Measurements from ENCODE around the gene CCDC71L. TPM values are rescaled to one million over a fixed set of nuclear protein-coding genes. Genes with fewer than 3 reads are reported as not detected.

Gene CCDC71L
- polyA plus RNA-seq, 1 of the 3 experiments (the other 2 are of a cell fraction): 30.0 TPM

DNA sequence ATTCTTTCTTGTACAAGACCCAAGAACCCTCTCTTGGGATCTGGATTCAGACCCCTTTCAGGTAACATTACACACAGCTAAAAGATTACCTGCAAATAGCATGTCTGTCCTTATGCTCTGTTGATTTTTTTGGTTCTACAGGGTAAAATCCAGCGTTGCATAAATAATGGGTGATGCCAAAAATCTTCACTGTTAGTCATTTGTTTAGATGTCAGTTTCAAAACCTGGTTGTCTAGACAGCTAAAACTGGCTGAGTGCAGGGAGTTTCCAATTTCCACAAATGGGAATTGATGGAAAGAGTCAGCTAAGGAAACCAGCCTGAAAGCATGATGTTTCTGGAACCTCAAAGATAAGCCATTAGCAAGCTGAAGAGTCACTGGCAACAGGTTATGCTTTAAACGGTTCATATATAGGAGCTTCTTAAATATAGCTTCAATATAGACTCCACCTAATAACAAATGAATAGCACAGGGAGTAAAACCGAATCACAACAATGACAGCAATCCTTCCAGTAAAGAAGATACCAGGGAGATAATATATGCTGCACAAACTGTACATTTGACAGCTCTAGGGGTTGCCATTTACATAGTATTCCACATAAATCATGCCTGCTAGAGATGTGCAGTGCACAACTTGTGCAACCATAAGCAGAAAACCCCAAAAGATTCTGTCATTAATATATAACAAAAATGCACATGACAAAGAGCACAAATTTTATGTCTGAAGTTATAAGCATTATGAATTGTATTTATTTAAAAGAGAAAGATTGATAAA, 20.4 kb downstream of the CCDC71L start:
- no peak overlapping the region for H3K27ac ChIP-seq (ENCODE audit: low read depth in 2 of 2, low read length in 1 of 2)
- no peaks in the 10 kb centered on the region for H3K9me2 ChIP-seq
- DNase-seq: no peak
- H3K36me3 ChIP-seq (replicated peaks in 1 of 2; ENCODE audit: control insufficient read depth in 1 of 2, insufficient read depth in 2 of 2, low read length in 1 of 2): no peaks in the 10 kb centered on the region
- no peaks in the 10 kb centered on the region for H3F3A ChIP-seq (replicated peaks; ENCODE audit: insufficient read depth)
- 8% methylated on average over 3 of the region's 3 CpGs for WGBS (ENCODE audit: low lambda C conversion rate)
- no peaks in the 10 kb centered on the region for H4K20me1 ChIP-seq (ENCODE audit: insufficient read depth)
- H3K9ac ChIP-seq: no peak overlapping the region
- ChIA-PET CTCF (interaction anchor here (0.6 to 5.7 kb wide), 7 partner anchors 12 to 860 kb away, joined by 3 to 54 read pairs (median 4); partner anchors contain the start of gene CCDC71L), POLR2A (no interaction called here)
- peaks cover 0 to 3% of the 10 kb centered on the region in 2 experiments; a peak in 1 of 4 replicates for H3K4me1 ChIP-seq (ENCODE audit: control insufficient read depth in 1 of 2, insufficient read depth in 2 of 2, low read depth in 1 of 2, low read length in 1 of 2)
- no peak overlapping the region for H3K4me3 ChIP-seq (ENCODE audit: low read depth in 2 of 2, low read length in 1 of 2)
- H3K79me2 ChIP-seq (ENCODE audit: insufficient read depth): no peaks in the 10 kb centered on the region
- no peak overlapping the region for H3K4me2 ChIP-seq
- H3K27me3 ChIP-seq (ENCODE audit: insufficient read depth): no peaks in the 10 kb centered on the region
- no peak overlapping the region for H2AFZ ChIP-seq (ENCODE audit: low read depth)
- H3K9me3 ChIP-seq: no peaks in the 10 kb centered on the region
- TF ChIP-seq RFX5 (IDR thresholded peaks at IDR 0.05; ENCODE audit: low read length) (no peak), PBX3 (IDR thresholded peaks at IDR 0.05) (peak; percentile 40), FOSL2 (IDR thresholded peaks at IDR 0.05; ENCODE audit: borderline replicate concordance, low read depth) (no peak)

DNA sequence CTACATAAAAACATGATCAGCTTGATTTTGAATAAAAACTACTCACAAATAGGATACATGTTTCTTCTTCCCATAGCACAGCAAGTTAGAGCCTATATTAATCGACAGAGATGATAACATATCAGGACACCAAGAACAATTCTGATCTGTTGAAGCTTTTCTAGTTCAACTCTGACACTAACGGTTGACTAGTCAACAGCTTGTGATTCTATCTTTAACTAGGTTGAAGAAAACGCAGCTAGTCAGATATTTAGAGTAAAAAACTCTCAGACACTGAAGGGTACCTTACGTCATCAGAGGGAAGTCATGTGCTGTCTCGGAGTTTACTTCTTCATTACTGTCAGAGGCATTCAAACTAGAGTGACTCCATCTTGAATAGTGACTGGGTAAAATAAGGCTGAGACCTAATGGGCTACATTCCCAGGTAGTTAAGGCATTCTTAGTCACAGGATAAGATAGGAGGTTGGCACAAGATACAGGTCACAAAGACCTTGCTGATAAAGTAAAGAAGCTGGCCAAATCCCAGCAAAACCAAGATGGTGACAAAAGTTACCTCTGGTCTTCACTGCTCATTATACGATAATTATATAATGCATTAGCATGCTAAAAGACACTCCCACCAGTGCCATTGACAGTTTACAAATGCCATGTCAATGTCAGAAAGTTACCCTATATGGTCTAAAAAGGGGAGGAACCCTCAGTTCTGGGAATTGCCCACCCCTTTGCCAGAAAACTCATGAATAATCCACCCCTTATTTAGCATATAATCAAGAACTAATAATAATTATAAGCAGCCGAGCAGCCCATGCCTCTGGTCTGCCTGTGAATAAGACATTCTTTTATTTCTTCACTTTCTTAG, 21.3 kb downstream of the CCDC71L start:
- no peaks in the 10 kb centered on the region for H3K27me3 ChIP-seq (ENCODE audit: insufficient read depth)
- H3K27ac ChIP-seq (ENCODE audit: low read depth in 2 of 2, low read length in 1 of 2): no peak overlapping the region
- H3K9me2 ChIP-seq: no peaks in the 10 kb centered on the region
- H3F3A ChIP-seq (replicated peaks; ENCODE audit: insufficient read depth): no peaks in the 10 kb centered on the region
- no peak overlapping the region for H2AFZ ChIP-seq (ENCODE audit: low read depth)
- no peaks in the 10 kb centered on the region for H3K9me3 ChIP-seq
- H3K4me1 ChIP-seq (ENCODE audit: control insufficient read depth in 1 of 2, insufficient read depth in 2 of 2, low read depth in 1 of 2, low read length in 1 of 2): peaks cover 0 to 3% of the 10 kb centered on the region in 2 experiments; a peak in 1 of 4 replicates
- WGBS (ENCODE audit: low lambda C conversion rate): 56% methylated on average over 7 of the region's 7 CpGs
- ChIA-PET POLR2A (no interaction called here), CTCF (interaction anchor here (0.6 to 5.7 kb wide), 5 partner anchors 13 to 860 kb away, joined by 3 to 54 read pairs (median 4); partner anchors contain the start of gene CCDC71L)
- TF ChIP-seq USF1 (IDR thresholded peaks at IDR 0.05; ENCODE audit: borderline replicate concordance, low read depth): no peak
- TF ChIP-seq MAX (IDR thresholded peaks at IDR 0.05; ENCODE audit: low read depth): no peak
- no peak for TF ChIP-seq REST (IDR thresholded peaks at IDR 0.05; ENCODE audit: low read depth, low read length)
- no peak for TF ChIP-seq EZH2phosphoT487 (IDR thresholded peaks at IDR 0.05; ENCODE audit: borderline replicate concordance, low read depth)
- no peak for TF ChIP-seq RAD21 (IDR thresholded peaks at IDR 0.05; ENCODE audit: low read length)
- no peak for TF ChIP-seq JUND (IDR thresholded peaks at IDR 0.05)
- no peak for TF ChIP-seq CHD2 (IDR thresholded peaks at IDR 0.05; ENCODE audit: low read length, partially characterized antibody)
- TF ChIP-seq TAF1 (IDR thresholded peaks at IDR 0.05; ENCODE audit: borderline replicate concordance, low read depth, low read length): no peak
- no peak for TF ChIP-seq FOXM1 (IDR thresholded peaks at IDR 0.05; ENCODE audit: low read depth)
- TF ChIP-seq TEAD4 (IDR thresholded peaks at IDR 0.05; ENCODE audit: borderline replicate concordance, insufficient read depth): no peak
- no peak for TF ChIP-seq ELF1 (IDR thresholded peaks at IDR 0.05)
- TF ChIP-seq, protein P1, sequence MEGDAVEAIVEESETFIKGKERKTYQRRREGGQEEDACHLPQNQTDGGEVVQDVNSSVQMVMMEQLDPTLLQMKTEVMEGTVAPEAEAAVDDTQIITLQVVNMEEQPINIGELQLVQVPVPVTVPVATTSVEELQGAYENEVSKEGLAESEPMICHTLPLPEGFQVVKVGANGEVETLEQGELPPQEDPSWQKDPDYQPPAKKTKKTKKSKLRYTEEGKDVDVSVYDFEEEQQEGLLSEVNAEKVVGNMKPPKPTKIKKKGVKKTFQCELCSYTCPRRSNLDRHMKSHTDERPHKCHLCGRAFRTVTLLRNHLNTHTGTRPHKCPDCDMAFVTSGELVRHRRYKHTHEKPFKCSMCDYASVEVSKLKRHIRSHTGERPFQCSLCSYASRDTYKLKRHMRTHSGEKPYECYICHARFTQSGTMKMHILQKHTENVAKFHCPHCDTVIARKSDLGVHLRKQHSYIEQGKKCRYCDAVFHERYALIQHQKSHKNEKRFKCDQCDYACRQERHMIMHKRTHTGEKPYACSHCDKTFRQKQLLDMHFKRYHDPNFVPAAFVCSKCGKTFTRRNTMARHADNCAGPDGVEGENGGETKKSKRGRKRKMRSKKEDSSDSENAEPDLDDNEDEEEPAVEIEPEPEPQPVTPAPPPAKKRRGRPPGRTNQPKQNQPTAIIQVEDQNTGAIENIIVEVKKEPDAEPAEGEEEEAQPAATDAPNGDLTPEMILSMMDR (IDR thresholded peaks at IDR 0.05): no peak
- TF ChIP-seq TCF12 (IDR thresholded peaks at IDR 0.05): no peak
- no peak for TF ChIP-seq GATA2 (CRISPR knock-in tag; IDR thresholded peaks at IDR 0.05)
- TF ChIP-seq EP300 (IDR thresholded peaks at IDR 0.05; ENCODE audit: borderline replicate concordance in 1 of 2, low read depth in 1 of 2, low read length in 1 of 2): no peak
- H3K4me2 ChIP-seq: no peak overlapping the region
- no peak overlapping the region for H3K9ac ChIP-seq
- no peaks in the 10 kb centered on the region for H4K20me1 ChIP-seq (ENCODE audit: insufficient read depth)
- H3K36me3 ChIP-seq (replicated peaks in 1 of 2; ENCODE audit: control insufficient read depth in 1 of 2, insufficient read depth in 2 of 2, low read length in 1 of 2): no peaks in the 10 kb centered on the region
- H3K79me2 ChIP-seq (ENCODE audit: insufficient read depth): no peaks in the 10 kb centered on the region
- no peak for DNase-seq
- H3K4me3 ChIP-seq (ENCODE audit: low read depth in 2 of 2, low read length in 1 of 2): no peak overlapping the region
